Endothelial cell of umbilical vein (primary cell): ENCODE data around the gene ASIC1. TPM values are rescaled to one million over a fixed set of nuclear protein-coding genes. Genes with fewer than 3 reads are reported as not detected.

ENCODE experiments used
- BruUV-seq: library from RNA; stranded (reverse); fragments of 400-500 nt; replicated peaks from 2 replicates; lab custom pipeline; 2021; lab: Mats Ljungman, UMichigan
- CTCF ChIA-PET: fragments of 300-600, 350-600 bp; sonication (Branson Sonifier 250); formaldehyde crosslinking; loops from one replicate; lab custom pipeline; 2021; ENCODE audit warnings: antibody characterized with exemption, inconsistent platforms; lab: Charles Lee
- POLR2A ChIA-PET: fragments of 300-600, 350-600 bp; sonication (Branson Sonifier 250); formaldehyde crosslinking; loops from one replicate; lab custom pipeline; 2021; ENCODE audit warnings: antibody characterized with exemption, inconsistent platforms; lab: Charles Lee
- DNase-seq: peaks from one replicate; pipeline ENCODE4 v3.0.0-alpha.2; 2011; ENCODE audit warnings: low read depth, low spot score
- FAIRE-seq: peaks from 2 replicates; lab custom pipeline; 2011; peaks lifted over from hg19 to GRCh38; lab: Jason Lieb, UNC
- H2AFZ ChIP-seq: 2 replicates; pipeline ENCODE4 v1.6.0; 2012; ENCODE audit warnings: low read depth, low read length, control low read depth, inconsistent platforms
- H3K27ac ChIP-seq: 2 replicates; pipeline ENCODE4 v1.5.1; 2011; ENCODE audit warnings: low read depth, mild to moderate bottlenecking, control low read depth, low read length, moderate library complexity; ENCODE audit not compliant: insufficient read depth
- H3K27me3 ChIP-seq, 2 experiments: 2 replicates each; pipeline versions ENCODE4 v1.6.0 to v1.6.1; 2011; ENCODE audit warnings: low read length in 2 of 2, mixed read lengths in 1 of 2; ENCODE audit not compliant: control insufficient read depth in 2 of 2, insufficient read depth in 2 of 2
- H3K36me3 ChIP-seq, 2 experiments: 2 replicates in 1 of 2; 3 replicates in 1 of 2; pipeline ENCODE4 v1.5.1; 2011; ENCODE audit warnings: low read length in 2 of 2, mild to moderate bottlenecking in 1 of 2, moderate library complexity in 1 of 2; ENCODE audit not compliant: control insufficient read depth in 2 of 2, insufficient read depth in 2 of 2; ENCODE audit errors: extremely low read depth in 1 of 2
- H3K4me1 ChIP-seq: 3 replicates; pipeline ENCODE4 v1.5.1; 2011; ENCODE audit warnings: mild to moderate bottlenecking, low read length; ENCODE audit not compliant: control insufficient read depth, insufficient read depth; ENCODE audit errors: extremely low read depth
- H3K4me2 ChIP-seq: 2 replicates; pipeline ENCODE4 v1.6.1; 2011; ENCODE audit warnings: low read length, control low read depth, mixed read lengths; ENCODE audit not compliant: insufficient read depth
- H3K4me3 ChIP-seq, 3 experiments: fragments of 200-600 bp in 1 of 3; sonication (generic), shearing (Covaris generic) in 1 of 3; replicated peaks in 1 of 3; 2 replicates each; pipeline ENCODE4 v1.5.1; 2011 to 2016; ENCODE audit warnings: control low read depth in 3 of 3, low read length in 3 of 3, mild to moderate bottlenecking in 2 of 3, inconsistent platforms in 1 of 3, low read depth in 1 of 3, moderate library complexity in 1 of 3; ENCODE audit not compliant: insufficient read depth in 1 of 3
- H3K79me2 ChIP-seq: 2 replicates; pipeline ENCODE4 v1.6.0; 2012; ENCODE audit warnings: low read length, inconsistent platforms; ENCODE audit not compliant: control insufficient read depth, insufficient read depth
- H3K9ac ChIP-seq: replicated peaks from 2 replicates; pipeline ENCODE3; 2011; ENCODE audit warnings: low read length, control low read depth; ENCODE audit not compliant: insufficient read depth; ENCODE audit errors: extremely low read depth
- H3K9me1 ChIP-seq: replicated peaks from 3 replicates; pipeline ENCODE4 v1.6.0; 2011; ENCODE audit warnings: mild to moderate bottlenecking, low read length; ENCODE audit not compliant: control insufficient read depth, insufficient read depth; ENCODE audit errors: extremely low read depth
- H3K9me3 ChIP-seq: replicated peaks from 2 replicates; pipeline ENCODE4 v1.5.1; 2012; ENCODE audit warnings: low read length, inconsistent platforms; ENCODE audit not compliant: control insufficient read depth, insufficient read depth
- H4K20me1 ChIP-seq: replicated peaks from 2 replicates; pipeline ENCODE3; 2011; ENCODE audit warnings: mild to moderate bottlenecking, low read length; ENCODE audit not compliant: control insufficient read depth, insufficient read depth; ENCODE audit errors: extremely low read depth
- EZH2 ChIP-seq: IDR thresholded peaks from 2 replicates; pipeline ENCODE4 v1.6.1; 2012; ENCODE audit warnings: borderline replicate concordance, low read depth, mild to moderate bottlenecking, moderate library complexity, low read length, inconsistent platforms; ENCODE audit not compliant: severe bottlenecking
- FOS ChIP-seq: IDR thresholded peaks from 2 replicates; pipeline ENCODE4 v1.6.1; 2011; ENCODE audit warnings: mild to moderate bottlenecking, low read length, moderate library complexity, borderline replicate concordance; ENCODE audit not compliant: insufficient read depth
- GATA2 ChIP-seq: IDR thresholded peaks from 2 replicates; pipeline ENCODE4 v1.7.0; 2011; ENCODE audit warnings: low read depth, mild to moderate bottlenecking, moderate library complexity, mixed read lengths, low read length; ENCODE audit not compliant: insufficient read length, insufficient read depth
- JUN ChIP-seq: IDR thresholded peaks from 2 replicates; pipeline ENCODE4 v1.6.1; 2011; ENCODE audit warnings: borderline replicate concordance, low read depth; ENCODE audit not compliant: insufficient read length, insufficient read depth
- MAX ChIP-seq: IDR thresholded peaks from 2 replicates; pipeline ENCODE4 v1.6.1; 2011; ENCODE audit not compliant: insufficient read depth, insufficient read length
- MYC ChIP-seq: IDR thresholded peaks from one replicate; pipeline ENCODE4 v1.6.1; 2011; ENCODE audit warnings: mild to moderate bottlenecking, low read depth, low read length
- POLR2A ChIP-seq: IDR thresholded peaks from 2 replicates; pipeline ENCODE4 v1.6.1; 2012; ENCODE audit warnings: low read depth, mild to moderate bottlenecking, control low read depth, low read length
- dilution Hi-C: fragments of 300-500 bp; cut with MboI; formaldehyde crosslinking; loops from one replicate; pipeline ENCODE4 v1.15.0; 2019; ENCODE audit warnings: low sequenced_read_pairs; ENCODE audit not compliant: extremely low pct_ligation_motif_present
- intact Hi-C: fragments of 100-400 bp; cut with micrococcal nuclease; formaldehyde crosslinking; loops from one replicate; pipeline ENCODE4 v1.10.0; 2022
- polyA plus RNA-seq, 4 experiments: library from polyadenylated mRNA; depleted of rRNA in 3 of 4; stranded (reverse) in 3 of 4; unstranded in 1 of 4; fragments of >200 nt; gene quantifications; 2 replicates each; pipeline versions ENCODE4 v1.2.1 to v1.2.3, GENCODE V29; 2011 to 2012; ENCODE audit warnings: missing spikeins in 1 of 4
- total RNA-seq: library from RNA; stranded (reverse); gene quantifications from 2 replicates; pipeline ENCODE4 v1.2.3, GENCODE V29; 2021
- TF ChIP-seq, protein P1 (sequence below), 2 donors: IDR thresholded peaks; 1 replicate in 1 of 2; 2 replicates in 1 of 2; pipeline ENCODE4 v1.5.1; 2011; ENCODE audit warnings: low read length in 2 of 2, mild to moderate bottlenecking in 2 of 2, moderate library complexity in 2 of 2, control low read depth in 1 of 2, inconsistent platforms in 1 of 2, low read depth in 1 of 2; ENCODE audit not compliant: insufficient read depth in 1 of 2; ENCODE audit errors: extremely low read depth in 1 of 2

ASIC1 gene
- total and polyA plus RNA-seq, 2 donors (not counting 3 experiments of a cell fraction or from before 2014, with no cell fraction given) = 0.53 to 0.66 TPM

GRCh38 chr12:50042693-50043092 lies 14.7 kb upstream of the ASIC1 start:
- no TSS peak for BruUV-seq
- TF ChIP-seq MAX (no peak), MYC (no peak), EZH2 (no peak), FOS (no peak), GATA2 (no peak), JUN (no peak), POLR2A (no peak)
- TF ChIP-seq, protein P1, sequence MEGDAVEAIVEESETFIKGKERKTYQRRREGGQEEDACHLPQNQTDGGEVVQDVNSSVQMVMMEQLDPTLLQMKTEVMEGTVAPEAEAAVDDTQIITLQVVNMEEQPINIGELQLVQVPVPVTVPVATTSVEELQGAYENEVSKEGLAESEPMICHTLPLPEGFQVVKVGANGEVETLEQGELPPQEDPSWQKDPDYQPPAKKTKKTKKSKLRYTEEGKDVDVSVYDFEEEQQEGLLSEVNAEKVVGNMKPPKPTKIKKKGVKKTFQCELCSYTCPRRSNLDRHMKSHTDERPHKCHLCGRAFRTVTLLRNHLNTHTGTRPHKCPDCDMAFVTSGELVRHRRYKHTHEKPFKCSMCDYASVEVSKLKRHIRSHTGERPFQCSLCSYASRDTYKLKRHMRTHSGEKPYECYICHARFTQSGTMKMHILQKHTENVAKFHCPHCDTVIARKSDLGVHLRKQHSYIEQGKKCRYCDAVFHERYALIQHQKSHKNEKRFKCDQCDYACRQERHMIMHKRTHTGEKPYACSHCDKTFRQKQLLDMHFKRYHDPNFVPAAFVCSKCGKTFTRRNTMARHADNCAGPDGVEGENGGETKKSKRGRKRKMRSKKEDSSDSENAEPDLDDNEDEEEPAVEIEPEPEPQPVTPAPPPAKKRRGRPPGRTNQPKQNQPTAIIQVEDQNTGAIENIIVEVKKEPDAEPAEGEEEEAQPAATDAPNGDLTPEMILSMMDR (IDR thresholded peaks at IDR 0.05; ENCODE audit: extremely low read depth in 1 of 2, insufficient read depth in 1 of 2, low read depth in 1 of 2, low read length in 2 of 2) = no peak
- no peak overlapping the region for H3K4me3 ChIP-seq
- H3K27ac ChIP-seq = no peak overlapping the region
- no peaks in the 10 kb centered on the region for H3K79me2 ChIP-seq
- H3K4me1 ChIP-seq = no peaks in the 10 kb centered on the region
- no peaks in the 10 kb centered on the region for H4K20me1 ChIP-seq
- no peaks in the 10 kb centered on the region for H3K36me3 ChIP-seq
- H3K9me3 ChIP-seq = no peaks in the 10 kb centered on the region
- FAIRE-seq (no peak), DNase-seq (no peak)
- H2AFZ ChIP-seq = no peak overlapping the region
- peaks cover 5% of the 10 kb centered on the region in 2 experiments for H3K27me3 ChIP-seq
- CTCF ChIA-PET = interaction anchor here (1.1 to 3.4 kb wide), 2 partner anchors 13 to 27 kb away, joined by 5 to 15 read pairs; no protein-coding TSS in a partner anchor
- dilution Hi-C loops (no loop called here), intact Hi-C loops (no loop called here)
- no peak overlapping the region for H3K9ac ChIP-seq
- no peak overlapping the region for H3K4me2 ChIP-seq
- POLR2A ChIA-PET = no interaction called here
- no peaks in the 10 kb centered on the region for H3K9me1 ChIP-seq
